CD4-positive, alpha-beta T cell treated with Interleukin-2 at 100 ng/mL for 4 hours (primary cell): ENCODE results near the gene TMEM161A.

ENCODE experiments used
- DNase-seq: peaks from one replicate; pipeline ENCODE4 v3.0.0-alpha.2; 2020; ENCODE audit warnings: low spot score

Gene TMEM161A

DNA sequence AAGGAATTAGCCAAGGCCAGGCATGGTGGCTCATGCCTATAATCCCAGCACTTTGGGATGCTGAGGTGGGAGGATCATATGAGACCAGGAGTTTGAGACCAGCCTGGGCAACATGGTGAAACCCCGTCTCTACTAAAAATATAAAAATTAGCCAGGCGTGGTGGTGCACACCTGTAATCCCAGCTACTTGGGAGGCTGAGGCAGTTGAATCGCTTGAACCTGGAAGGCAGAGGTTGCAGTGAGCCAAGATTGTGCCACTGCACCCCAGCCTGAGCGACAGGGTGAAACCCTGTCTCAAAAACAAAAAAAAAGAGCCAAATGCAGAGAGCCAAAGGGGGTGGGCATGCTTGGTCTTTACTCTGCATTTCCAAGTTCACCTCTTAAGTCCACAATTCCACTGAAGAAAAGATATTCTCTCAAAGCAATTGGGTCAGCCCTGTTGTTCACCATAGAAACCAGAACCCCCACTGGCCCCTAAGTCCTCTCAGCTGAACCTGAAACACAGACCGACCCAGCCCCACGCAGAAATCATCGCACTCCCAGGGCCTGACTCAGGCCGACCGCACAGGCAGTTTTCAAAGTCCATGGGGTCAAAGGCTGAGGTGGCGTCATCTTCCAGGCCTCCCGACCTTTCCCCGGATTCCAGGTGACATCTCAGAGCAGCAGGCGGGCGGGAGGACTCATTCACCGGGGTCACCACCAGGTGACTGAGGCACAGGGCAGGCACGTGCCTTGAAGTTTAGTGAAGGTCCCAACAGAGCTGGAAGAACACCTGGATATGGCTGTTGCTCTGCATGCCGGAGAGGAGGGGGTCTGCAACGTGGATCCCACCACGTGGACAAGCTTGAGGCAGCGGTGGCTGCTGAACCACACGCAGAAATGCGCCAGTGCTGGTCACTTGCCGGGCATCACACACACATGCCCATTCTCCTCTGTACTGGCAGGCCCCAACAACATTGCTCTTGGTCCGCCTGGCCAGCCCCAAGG, 41.3 kb downstream of the TMEM161A start:
- no peak for DNase-seq

DNA sequence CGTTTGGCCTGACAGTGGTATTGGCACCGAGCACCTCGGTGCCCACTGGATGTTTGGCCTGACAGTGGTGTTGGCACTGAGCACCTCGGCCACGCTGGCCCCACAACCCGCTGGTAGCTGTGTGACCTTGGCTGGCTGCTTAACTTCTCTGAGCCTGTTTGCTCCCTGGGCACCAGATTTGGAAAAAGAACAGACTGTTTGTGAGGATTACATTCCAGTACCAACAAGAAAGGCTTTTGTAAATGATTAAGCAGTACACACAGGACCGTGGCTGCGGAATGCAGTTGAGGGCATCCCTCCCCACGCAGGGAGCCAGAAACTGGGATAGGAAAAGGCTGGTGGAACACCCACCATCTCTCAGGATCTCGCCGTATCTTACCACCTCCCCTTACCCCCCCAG, 42.6 kb downstream of the TMEM161A start:
- DNase-seq, result no peak

DNA sequence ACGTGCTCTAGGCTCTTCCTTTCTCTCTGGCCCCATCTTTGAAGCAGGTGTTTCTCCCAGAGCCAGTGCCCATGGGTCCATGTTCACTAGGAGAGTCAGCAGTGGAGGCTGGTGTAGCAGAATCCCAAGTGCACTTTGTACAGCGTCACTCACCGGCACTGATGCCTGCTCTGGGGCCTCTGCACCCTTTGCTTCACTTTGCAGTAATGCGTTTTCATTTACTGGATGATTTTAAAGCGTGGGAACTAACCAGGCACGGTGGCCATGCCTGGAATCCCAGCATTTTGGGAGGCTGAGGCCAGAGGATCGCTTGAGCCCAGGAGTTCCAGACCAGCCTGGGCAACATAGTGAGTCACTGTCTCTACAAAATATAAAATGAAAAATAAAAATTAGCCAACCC, 43.8 kb downstream of the TMEM161A start:
- no peak for DNase-seq

DNA sequence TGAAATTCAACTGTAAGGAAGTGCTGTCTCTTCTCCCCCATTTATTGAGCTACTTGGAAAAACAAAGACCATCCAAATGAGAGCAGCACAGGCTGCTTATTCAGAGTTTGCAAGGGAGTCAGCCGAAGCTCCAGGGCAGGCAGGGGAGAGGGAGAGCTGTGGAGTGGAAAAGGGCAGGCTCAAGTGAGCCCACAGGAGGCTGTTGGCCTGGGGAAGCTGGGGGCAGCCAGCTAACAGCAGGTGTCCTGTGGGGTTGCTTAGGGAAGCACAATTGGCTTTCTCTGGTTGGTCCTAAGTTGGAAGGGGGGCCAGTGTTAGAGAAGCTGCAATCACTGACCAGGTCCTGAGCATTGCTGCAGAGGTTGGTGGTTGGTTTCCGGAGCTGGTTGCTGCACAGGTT, 50.6 kb downstream of the TMEM161A start:
- DNase-seq, result no peak

DNA sequence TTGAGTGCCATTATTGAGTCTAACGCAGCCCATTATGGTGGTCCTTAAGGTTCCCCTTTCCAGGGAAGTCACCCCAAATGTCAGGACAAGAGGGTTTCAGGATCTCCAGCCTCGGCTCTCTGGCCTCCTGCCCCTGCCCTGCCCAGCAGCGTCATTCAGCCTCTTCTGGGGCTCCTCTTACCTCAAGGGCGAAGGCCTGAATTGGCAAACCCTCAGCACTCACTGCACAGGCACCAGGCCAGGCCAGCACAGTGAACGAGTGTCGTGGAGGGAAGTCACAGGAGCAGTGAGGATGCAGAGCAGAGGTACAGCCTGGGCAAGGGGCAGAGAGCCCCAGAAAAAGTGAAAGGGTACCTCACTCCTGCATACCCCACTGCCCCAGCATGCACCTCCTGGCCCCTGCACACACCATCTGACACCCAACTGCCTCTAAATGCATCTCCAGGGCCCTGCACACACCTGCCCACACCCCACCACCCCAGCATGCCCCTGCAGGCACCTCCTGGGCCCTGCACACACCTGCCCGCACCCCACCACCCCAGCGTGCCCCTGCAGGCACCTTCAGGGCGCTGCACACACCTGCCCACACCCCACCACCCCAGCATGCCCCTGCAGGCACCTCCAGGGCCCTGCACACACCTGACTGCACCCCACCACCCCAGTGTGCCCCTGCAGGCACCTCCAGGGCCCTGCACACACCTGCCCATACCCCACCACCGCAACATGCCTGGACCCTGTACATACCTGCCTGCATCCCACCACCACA, 54.7 kb downstream of the TMEM161A start:
- no peak for DNase-seq

DNA sequence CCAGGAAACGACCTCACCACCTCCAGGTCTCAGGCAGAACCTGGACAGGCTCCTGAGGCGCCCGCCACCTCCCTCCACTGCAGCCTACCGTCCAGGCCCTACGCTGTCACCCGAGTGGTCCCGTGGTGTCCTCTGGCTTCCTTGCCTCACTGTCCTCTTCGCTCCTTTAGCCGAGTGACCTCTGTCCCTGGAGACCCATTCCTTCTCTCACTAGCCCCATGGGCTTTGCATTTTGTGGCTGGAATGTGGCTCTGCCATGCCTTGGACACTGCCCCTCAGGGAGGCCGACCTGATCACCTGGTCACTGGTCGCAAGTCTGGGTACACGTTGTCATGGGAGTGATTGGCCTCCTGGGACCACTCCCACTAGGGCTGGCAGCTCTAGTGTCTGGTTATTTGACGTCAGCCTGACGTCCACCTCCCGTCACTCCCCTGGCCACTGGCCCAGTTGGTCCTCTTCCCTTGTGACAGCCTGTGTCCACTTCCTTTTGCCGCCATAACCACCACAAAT, 56.6 kb downstream of the TMEM161A start:
- DNase-seq, result no peak

DNA sequence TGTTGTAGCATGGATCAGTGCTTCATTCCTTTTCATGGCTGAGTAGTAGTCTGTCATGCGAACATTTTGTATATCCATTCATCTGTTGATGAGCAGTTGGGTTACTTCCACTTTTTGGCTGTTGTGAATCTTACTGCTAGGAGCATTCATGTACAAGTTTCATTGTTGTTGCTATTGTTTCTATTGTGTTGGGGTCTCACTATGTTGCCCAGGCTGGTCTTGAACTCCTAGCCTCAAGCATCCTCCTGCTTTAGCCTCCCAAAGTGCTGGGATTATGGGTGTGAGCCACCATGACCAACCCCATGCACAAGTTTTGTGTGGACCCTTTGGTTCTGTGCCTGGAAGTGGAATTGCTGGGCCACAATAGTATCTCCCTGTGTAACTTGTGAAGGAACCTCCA, 58.7 kb downstream of the TMEM161A start:
- no peak for DNase-seq

DNA sequence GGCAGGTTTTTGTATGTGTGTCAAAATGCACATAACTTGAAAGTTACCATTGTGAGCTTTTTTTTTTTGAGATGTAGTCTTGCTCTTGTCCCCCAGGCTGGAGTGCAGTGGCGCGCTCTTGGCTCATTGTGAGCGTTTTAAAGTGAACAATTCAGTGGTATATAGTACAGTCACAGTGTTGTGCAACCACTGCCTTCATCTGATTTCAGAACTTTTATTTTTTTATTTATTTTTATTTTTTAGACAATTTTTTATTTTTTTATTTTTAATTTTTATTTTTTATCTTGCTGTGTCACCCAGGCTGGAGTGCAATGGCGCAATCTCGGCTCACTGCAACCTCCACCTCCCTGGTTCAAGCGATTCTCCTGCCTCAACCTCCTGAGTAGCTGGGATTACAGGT, 59.5 kb downstream of the TMEM161A start:
- no peak for DNase-seq

DNA sequence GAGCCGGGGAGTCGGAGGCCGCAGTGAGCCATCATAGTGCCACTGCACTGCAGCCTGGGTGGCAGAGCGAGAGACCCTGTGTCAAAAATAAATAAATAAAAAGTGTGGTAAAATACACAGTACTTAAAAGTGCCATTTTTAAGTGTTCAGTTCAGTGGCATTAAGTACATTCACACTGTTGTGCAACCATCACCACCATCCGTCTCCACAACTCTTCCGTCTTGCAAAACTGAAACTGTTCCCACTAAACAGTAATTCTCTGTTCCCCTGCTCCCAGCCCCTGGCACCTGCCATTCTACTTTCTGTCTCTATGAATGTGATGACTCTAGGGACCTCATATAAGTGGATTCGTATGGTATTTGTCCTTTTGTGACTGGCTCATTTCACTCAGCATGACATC, 61.2 kb downstream of the TMEM161A start:
- no peak for DNase-seq

DNA sequence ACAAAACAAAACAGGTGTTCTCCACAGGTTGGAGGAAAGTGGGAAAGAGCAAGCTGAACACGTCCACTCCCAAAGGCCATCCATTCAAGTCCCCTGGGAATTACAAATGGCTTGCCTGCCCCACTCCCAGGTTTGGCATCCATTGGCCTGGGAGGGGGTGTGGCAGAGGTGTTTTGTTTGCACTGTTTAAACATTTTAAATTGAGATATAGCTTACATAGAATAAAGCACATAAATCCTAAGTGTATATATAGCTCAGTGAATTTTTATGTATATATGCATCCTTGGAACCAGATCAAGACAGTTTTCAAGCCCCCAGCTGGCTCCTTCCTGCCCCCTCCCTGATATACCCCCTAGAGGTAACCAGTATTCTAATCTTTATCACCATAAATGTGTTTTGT, 61.8 kb downstream of the TMEM161A start:
- DNase-seq, result no peak

DNA sequence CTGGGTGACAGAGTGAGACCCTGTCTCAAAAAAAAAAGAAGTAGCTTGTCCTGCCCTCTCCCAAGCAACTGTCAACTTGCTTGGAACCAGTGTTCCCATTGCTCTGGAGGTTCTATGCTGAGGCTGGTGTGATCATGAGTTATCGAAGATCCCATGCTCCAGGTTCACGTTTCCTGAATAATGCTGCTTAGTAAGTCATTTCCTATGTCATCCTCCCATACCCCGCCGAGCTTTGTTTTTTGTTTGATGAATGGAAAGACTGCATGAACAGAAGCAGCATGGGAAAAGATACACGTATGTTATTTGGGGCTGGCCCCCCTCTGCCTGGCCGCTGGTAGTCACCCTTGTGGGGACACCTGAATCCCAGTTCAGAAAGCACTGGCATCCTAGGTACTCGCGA, 63.2 kb downstream of the TMEM161A start:
- DNase-seq, result no peak

DNA sequence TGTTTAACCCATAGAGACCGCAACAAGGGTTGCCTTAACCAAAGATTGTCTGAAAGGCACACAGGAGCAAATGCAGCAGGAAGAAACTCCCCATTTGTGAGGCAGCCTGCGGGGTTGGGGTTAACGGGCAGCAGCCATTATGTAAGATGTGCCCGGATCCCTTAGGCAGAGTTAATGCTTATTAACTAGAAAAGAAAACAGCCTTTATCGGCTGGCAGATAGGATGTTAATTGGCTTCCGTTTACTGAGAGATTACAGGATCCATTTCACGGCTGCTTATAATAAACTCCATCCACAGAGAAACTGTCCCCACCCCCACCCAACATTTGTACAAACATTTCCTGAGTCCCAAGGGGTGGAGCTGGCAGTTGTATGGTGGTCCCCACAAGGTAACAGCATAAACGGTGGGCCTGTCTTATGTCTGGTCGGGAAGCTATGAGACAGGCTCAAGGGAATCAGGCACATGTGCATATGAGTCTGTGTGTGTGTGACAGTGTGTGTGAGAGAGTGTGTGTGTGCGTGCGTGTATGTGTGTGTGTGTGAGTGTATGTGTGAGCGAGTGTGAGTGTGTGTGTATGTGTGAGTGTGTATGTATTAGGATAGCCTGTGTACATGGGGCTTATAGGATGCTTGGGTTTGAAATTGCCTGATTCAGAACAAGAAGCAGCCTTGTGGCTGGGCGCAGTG, 63.9 kb downstream of the TMEM161A start:
- DNase-seq, result no peak

DNA sequence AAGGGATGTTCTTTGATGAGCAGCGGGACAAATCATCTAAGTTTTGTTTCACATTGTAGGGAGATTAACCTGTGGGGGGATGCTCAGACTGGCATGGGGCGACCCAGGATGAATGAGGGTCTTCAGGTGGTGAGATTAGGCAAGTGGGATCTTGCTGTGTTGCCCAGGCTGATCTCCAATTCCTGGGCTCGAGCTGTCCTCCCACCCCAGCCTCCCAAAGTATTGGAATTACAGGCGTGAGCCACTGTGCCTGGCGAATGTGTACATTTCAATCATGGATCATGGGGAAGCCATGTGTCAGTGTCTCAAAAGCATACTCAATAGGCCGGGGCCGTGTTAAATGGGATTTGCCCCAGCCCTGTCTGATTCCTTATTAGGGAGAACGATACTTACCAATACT, 66.4 kb downstream of the TMEM161A start:
- DNase-seq, result no peak
